Prostate gland (tissue), 2 donors: ENCODE measurements around the gene PRND. TPM values are rescaled to one million over a fixed set of nuclear protein-coding genes. Genes with fewer than 3 reads are reported as not detected.

Source experiments
- DNase-seq: peaks from one replicate; pipeline ENCODE4 v3.0.0-alpha.2; 2019; ENCODE audit warnings: low spot score
- H3K27ac ChIP-seq, 2 donors: fragments of 200-600 bp; sonication (generic); 2 replicates each; pipeline ENCODE4 v1.5.1; 2017 to 2019
- H3K27me3 ChIP-seq: fragments of 200-600 bp; sonication (generic); replicated peaks from 2 replicates; pipeline ENCODE4 v1.5.1; 2019; ENCODE audit not compliant: insufficient read depth
- H3K36me3 ChIP-seq, 2 donors: fragments of 200-600 bp; sonication (generic); 1 replicate in 1 of 2; 2 replicates in 1 of 2; pipeline versions ENCODE4 v1.5.1 to v1.8.1; 2017 to 2019
- H3K4me1 ChIP-seq: fragments of 200-600 bp; sonication (generic); replicated peaks from 2 replicates; pipeline ENCODE4 v1.5.1; 2019
- H3K4me3 ChIP-seq, 2 donors: fragments of 200-600 bp; sonication (generic); 2 replicates each; pipeline ENCODE4 v1.5.1; 2017 to 2019
- H3K9me3 ChIP-seq: fragments of 200-600 bp; sonication (generic); 2 replicates; pipeline ENCODE4 v1.5.1; 2017
- POLR2A ChIP-seq: fragments of 450-650 bp; IDR thresholded peaks from one replicate; pipeline ENCODE4 v1.6.1; 2016; ENCODE audit warnings: antibody characterized with exemption, mild to moderate bottlenecking
- POLR2AphosphoS5 ChIP-seq: sonication (generic); formaldehyde crosslinking; IDR thresholded peaks from one replicate; pipeline ENCODE4 v1.6.1; 2017; ENCODE audit warnings: antibody characterized with exemption
- WGBS: methylation state at CpG from one replicate; pipeline ENCODE4 v1.1.5; 2018; 5-methylcytosine and 5-hydroxymethylcytosine counted together
- intact Hi-C: fragments of 100-400 bp; cut with DNase I; formaldehyde crosslinking; loops from one replicate; pipeline ENCODE4 v1.14.2; 2022
- total RNA-seq, 2 donors: library from RNA; depleted of rRNA; stranded (reverse); fragments of >200 nt; gene quantifications; one replicate each; pipeline ENCODE4 v1.1.0, GENCODE V29; 2016
- TF ChIP-seq, protein P1 (sequence below), 4 experiments: fragments of 200-600 bp in 2 of 4; fragments of 450-650 bp in 2 of 4; sonication (generic) in 2 of 4; IDR thresholded peaks; 1 replicate in 3 of 4; 2 replicates in 1 of 4; pipeline ENCODE4 v1.5.1; 2016 to 2019; ENCODE audit warnings: antibody characterized with exemption in 4 of 4, mild to moderate bottlenecking in 2 of 4, moderate library complexity in 2 of 4

PRND gene
- total RNA-seq, 2 donors from 2014 or later = 589 TPM; not detected in 1

DNA sequence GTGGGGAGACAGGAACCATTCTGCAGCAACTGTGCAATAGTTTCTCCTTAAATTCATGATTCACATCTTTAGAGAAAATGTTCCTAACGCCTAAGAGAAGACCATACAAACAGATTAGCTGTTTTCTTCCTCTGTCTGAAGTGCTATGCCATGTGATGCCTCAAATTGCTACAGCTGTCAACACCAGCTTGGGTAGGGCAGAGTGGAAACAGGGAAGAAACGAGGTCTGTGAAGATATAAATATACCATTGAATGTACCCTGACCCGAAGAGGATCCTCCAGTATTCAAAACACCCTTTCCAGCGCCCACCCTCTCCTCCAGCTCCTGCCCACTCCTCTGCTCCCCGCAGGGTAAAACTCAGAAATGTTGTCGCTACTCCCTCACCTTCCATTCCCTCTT, 40.3 kb upstream of the PRND start:
- 88% methylated on average over 6 of the region's 6 CpGs for WGBS
- TF ChIP-seq, protein P1, sequence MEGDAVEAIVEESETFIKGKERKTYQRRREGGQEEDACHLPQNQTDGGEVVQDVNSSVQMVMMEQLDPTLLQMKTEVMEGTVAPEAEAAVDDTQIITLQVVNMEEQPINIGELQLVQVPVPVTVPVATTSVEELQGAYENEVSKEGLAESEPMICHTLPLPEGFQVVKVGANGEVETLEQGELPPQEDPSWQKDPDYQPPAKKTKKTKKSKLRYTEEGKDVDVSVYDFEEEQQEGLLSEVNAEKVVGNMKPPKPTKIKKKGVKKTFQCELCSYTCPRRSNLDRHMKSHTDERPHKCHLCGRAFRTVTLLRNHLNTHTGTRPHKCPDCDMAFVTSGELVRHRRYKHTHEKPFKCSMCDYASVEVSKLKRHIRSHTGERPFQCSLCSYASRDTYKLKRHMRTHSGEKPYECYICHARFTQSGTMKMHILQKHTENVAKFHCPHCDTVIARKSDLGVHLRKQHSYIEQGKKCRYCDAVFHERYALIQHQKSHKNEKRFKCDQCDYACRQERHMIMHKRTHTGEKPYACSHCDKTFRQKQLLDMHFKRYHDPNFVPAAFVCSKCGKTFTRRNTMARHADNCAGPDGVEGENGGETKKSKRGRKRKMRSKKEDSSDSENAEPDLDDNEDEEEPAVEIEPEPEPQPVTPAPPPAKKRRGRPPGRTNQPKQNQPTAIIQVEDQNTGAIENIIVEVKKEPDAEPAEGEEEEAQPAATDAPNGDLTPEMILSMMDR (IDR thresholded peaks at IDR 0.05) = no peak
- no peak for TF ChIP-seq POLR2AphosphoS5
- no peak for TF ChIP-seq POLR2A
- no peak for DNase-seq
- H3K9me3 ChIP-seq = no peaks in the 10 kb centered on the region
- H3K27me3 ChIP-seq = no peaks in the 10 kb centered on the region
- intact Hi-C loops = no loop called here
- no peak overlapping the region for H3K27ac ChIP-seq
- H3K4me1 ChIP-seq = no peaks in the 10 kb centered on the region
- no peak overlapping the region for H3K4me3 ChIP-seq
- no peaks in the 10 kb centered on the region for H3K36me3 ChIP-seq

GRCh38 chr20:4681991-4682401, 39.7 kb upstream of the PRND start:
- Histone ChIP-seq H3K36me3 (no peaks in the 10 kb centered on the region), H3K9me3 (no peaks in the 10 kb centered on the region), H3K27ac (no peak overlapping the region), H3K4me1 (no peaks in the 10 kb centered on the region), H3K27me3 (no peaks in the 10 kb centered on the region), H3K4me3 (no peak overlapping the region)
- WGBS = 74% methylated on average over 5 of the region's 5 CpGs
- no peak for DNase-seq
- no peak for TF ChIP-seq POLR2AphosphoS5
- TF ChIP-seq, protein P1 (IDR thresholded peaks at IDR 0.05) = no peak
- TF ChIP-seq POLR2A = no peak
- intact Hi-C loops = no loop called here

- 86% methylated on average over 6 of the region's 6 CpGs for WGBS
- intact Hi-C loops = no loop called here
- TF ChIP-seq POLR2A (no peak), POLR2AphosphoS5 (no peak)
- TF ChIP-seq, protein P1 (IDR thresholded peaks at IDR 0.05) = no peak
- H3K9me3 ChIP-seq = no peaks in the 10 kb centered on the region
- H3K27ac ChIP-seq = no peak overlapping the region
- no peaks in the 10 kb centered on the region for H3K4me1 ChIP-seq
- no peaks in the 10 kb centered on the region for H3K36me3 ChIP-seq
- H3K4me3 ChIP-seq = no peak overlapping the region
- DNase-seq = no peak
- H3K27me3 ChIP-seq = no peaks in the 10 kb centered on the region
Observed at GRCh38 chr20:4682682-4683081, 39.0 kb upstream of the PRND start.

- intact Hi-C loops = no loop called here
- Histone ChIP-seq H3K4me1 (peaks cover 5% of the 10 kb centered on the region), H3K27me3 (no peaks in the 10 kb centered on the region), H3K36me3 (no peaks in the 10 kb centered on the region), H3K4me3 (no peak overlapping the region), H3K27ac (no peak overlapping the region), H3K9me3 (no peaks in the 10 kb centered on the region)
- TF ChIP-seq POLR2A (no peak), POLR2AphosphoS5 (no peak)
- TF ChIP-seq, protein P1 (IDR thresholded peaks at IDR 0.05) = no peak
- WGBS = 81% methylated on average over 2 of the region's 2 CpGs
- DNase-seq = no peak
Observed at GRCh38 chr20:4683261-4683660, 38.4 kb upstream of the PRND start.

- intact Hi-C loops = loop anchor here (2.0 kb wide), 1 partner anchor 70 kb away; no protein-coding TSS in a partner anchor
- Histone ChIP-seq H3K36me3 (no peaks in the 10 kb centered on the region), H3K9me3 (no peaks in the 10 kb centered on the region), H3K27me3 (no peaks in the 10 kb centered on the region), H3K4me3 (no peak overlapping the region), H3K27ac (no peak overlapping the region), H3K4me1 (peaks cover 7% of the 10 kb centered on the region)
- TF ChIP-seq POLR2AphosphoS5 = no peak
- TF ChIP-seq, protein P1 (IDR thresholded peaks at IDR 0.05) = no peak
- TF ChIP-seq POLR2A = no peak
- 71% methylated on average over 6 of the region's 6 CpGs for WGBS
- DNase-seq = no peak
Observed at GRCh38 chr20:4684837-4685413, 36.8 kb upstream of the PRND start.
